Naive thymus-derived CD8-positive, alpha-beta T cell (primary cell): ENCODE data around the gene LPCAT4. TPM values are rescaled to one million over a fixed set of nuclear protein-coding genes. Genes with fewer than 3 reads are reported as not detected.
A peak's percentile ranks its signal among the peaks of the same experiment; 100 is the strongest.
"Not testable (repeated sequence)": the region's sequence is repeated elsewhere in the genome, so short reads cannot be mapped to it uniquely, and the experiment has no call there.

Experiments used
- ATAC-seq, 2 donors: fragments of 150-1000 bp; cut with Tn5 transposase in 1 of 2; sonication (Bioruptor Pico), chemical (Tn5 transposase) in 1 of 2; 1 replicate in 1 of 2; 2 replicates in 1 of 2; pipeline ENCODE4 v1.10.0; 2021; ENCODE audit warnings: mild to moderate bottlenecking in 2 of 2, moderate library complexity in 2 of 2
- POLR2A ChIA-PET: fragments of 350-600 bp; sonication (Branson Sonifier 250); formaldehyde crosslinking; loops from one replicate; lab custom pipeline; 2021; ENCODE audit warnings: antibody characterized with exemption; lab: Charles Lee
- DNase-seq, 10 donors: peaks; one replicate each; pipeline versions ENCODE4 v3.0.0 to v3.0.0-alpha.2; 2020 to 2022
- H3K27ac Mint-ChIP-seq, 10 donors: one replicate each; pipeline ENCODE4 v1.8.0; 2020 to 2022; ENCODE audit warnings: mild to moderate bottlenecking in 10 of 10, mixed read lengths in 10 of 10, moderate library complexity in 4 of 10, inconsistent platforms in 1 of 10
- H3K27me3 Mint-ChIP-seq, 5 donors: one replicate each; pipeline ENCODE4 v1.8.0; 2021 to 2022; ENCODE audit warnings: mixed read lengths in 5 of 5
- H3K36me3 Mint-ChIP-seq, 3 donors: one replicate each; pipeline ENCODE4 v1.8.0; 2020 to 2022; ENCODE audit warnings: mixed read lengths in 3 of 3, mild to moderate bottlenecking in 2 of 3, inconsistent platforms in 1 of 3
- H3K4me1 Mint-ChIP-seq, 4 donors: one replicate each; pipeline ENCODE4 v1.8.0; 2021 to 2022; ENCODE audit warnings: mixed read lengths in 4 of 4
- H3K4me3 Mint-ChIP-seq, 10 donors: one replicate each; pipeline ENCODE4 v1.8.0; 2020 to 2022; ENCODE audit warnings: mild to moderate bottlenecking in 10 of 10, mixed read lengths in 10 of 10, moderate library complexity in 6 of 10, inconsistent platforms in 1 of 10
- H3K9me3 Mint-ChIP-seq, 9 donors: one replicate each; pipeline ENCODE4 v1.8.0; 2020 to 2022; ENCODE audit warnings: mixed read lengths in 9 of 9, mild to moderate bottlenecking in 3 of 9, inconsistent platforms in 1 of 9, moderate library complexity in 1 of 9
- polyA plus RNA-seq, 3 donors: library from polyadenylated mRNA; unstranded; fragments of 300-500 nt; fragmentation: Illumina TruSeq; gene quantifications; one replicate each; pipeline ENCODE4 v1.2.3, GENCODE V29; 2021
- total RNA-seq, 8 experiments: library from RNA in 2 of 8; stranded (reverse) in 2 of 8; gene quantifications; one replicate each; pipeline ENCODE4 v1.2.3 and lab custom pipeline; 2021 to 2026

LPCAT4 gene
- total and polyA plus RNA-seq, 5 experiments from 2014 or later = 5.3 to 66.3 (median 10.4) TPM

DNA sequence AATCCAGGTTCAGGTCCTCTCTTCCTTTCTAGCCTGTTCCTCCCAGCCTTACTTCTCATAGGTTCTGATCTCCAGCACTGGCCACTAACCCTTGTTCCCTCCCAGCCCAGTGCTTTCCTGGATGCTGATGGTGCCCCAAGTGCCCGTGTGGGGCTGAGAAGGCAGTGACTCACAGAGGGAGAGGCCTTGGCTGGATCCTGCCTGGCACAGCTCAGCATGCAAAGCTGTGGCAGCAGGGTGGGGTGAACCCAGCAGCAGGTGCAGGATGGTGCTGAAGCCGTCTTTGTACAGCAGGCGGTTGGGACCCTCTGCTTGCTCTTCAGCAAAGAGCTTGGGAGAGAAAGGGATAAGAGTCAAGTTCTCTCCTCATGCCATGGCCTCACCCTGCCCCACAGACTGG lies 7.6 kb downstream of the LPCAT4 start:
- POLR2A ChIA-PET = no interaction called here

GRCh38 chr15:34358948-34359347 lies 8.0 kb downstream of the LPCAT4 start:
- POLR2A ChIA-PET = no interaction called here
- peak overlapping the region in 2 of 10 donors; percentile 17 to 64 for H3K27ac Mint-ChIP-seq
- H3K36me3 Mint-ChIP-seq = peaks cover 0 to 66% (median 0%) of the 10 kb centered on the region in 3 donors
- no peak for DNase-seq
- no peak overlapping the region for H3K4me3 Mint-ChIP-seq
- ATAC-seq = no peak
- peaks cover 0 to 4% (median 0%) of the 10 kb centered on the region in 4 donors for H3K4me1 Mint-ChIP-seq
- H3K27me3 Mint-ChIP-seq = no peaks in the 10 kb centered on the region
- no peaks in the 10 kb centered on the region for H3K9me3 Mint-ChIP-seq

More for the DNA sequence above, 7.6 kb downstream of the LPCAT4 start:
- ATAC-seq = no peak
- Mint-ChIP-seq H3K36me3 (peaks cover 0 to 66% (median 0%) of the 10 kb centered on the region in 3 donors), H3K9me3 (no peaks in the 10 kb centered on the region), H3K27ac (peak overlapping the region in 4 of 10 donors; percentile 17 to 64 (median 44)), H3K4me1 (peaks cover 0 to 4% (median 0%) of the 10 kb centered on the region in 4 donors), H3K4me3 (no peak overlapping the region), H3K27me3 (no peaks in the 10 kb centered on the region)
- DNase-seq = no peak

GRCh38 chr15:34358367-34358766 lies 8.6 kb downstream of the LPCAT4 start:
- ATAC-seq = no peak
- Mint-ChIP-seq H3K27me3 (no peaks in the 10 kb centered on the region), H3K9me3 (no peaks in the 10 kb centered on the region), H3K27ac (peak overlapping the region in 1 of 10 donors; percentile 81), H3K36me3 (peaks cover 0 to 64% (median 0%) of the 10 kb centered on the region in 3 donors), H3K4me3 (peak overlapping the region in 1 of 10 donors; percentile 51), H3K4me1 (peaks cover 0 to 4% (median 0%) of the 10 kb centered on the region in 4 donors)
- no peak for DNase-seq
- POLR2A ChIA-PET = no interaction called here

GRCh38 chr15:34357653-34358052 lies 9.3 kb downstream of the LPCAT4 start:
- POLR2A ChIA-PET = interaction anchor here (0.6 kb wide), 1 partner anchor 205 kb away, joined by 3 read pairs; no protein-coding TSS in a partner anchor
- DNase-seq (no peak), ATAC-seq (no peak)
- no peak overlapping the region for H3K4me3 Mint-ChIP-seq
- H3K4me1 Mint-ChIP-seq = no peaks in the 10 kb centered on the region
- peaks cover 0 to 58% (median 0%) of the 10 kb centered on the region in 3 donors for H3K36me3 Mint-ChIP-seq
- peak overlapping the region in 2 of 10 donors; percentile 24 to 65 for H3K27ac Mint-ChIP-seq
- H3K27me3 Mint-ChIP-seq = no peaks in the 10 kb centered on the region
- H3K9me3 Mint-ChIP-seq = no peaks in the 10 kb centered on the region

- H3K4me1 Mint-ChIP-seq = no peaks in the 10 kb centered on the region
- no peak for ATAC-seq
- H3K36me3 Mint-ChIP-seq = peaks cover 0 to 34% (median 0%) of the 10 kb centered on the region in 3 donors
- POLR2A ChIA-PET = interaction anchor here (0.7 kb wide), 1 partner anchor 12 kb away, joined by 3 read pairs; the partner anchor contains the start of gene LPCAT4
- H3K9me3 Mint-ChIP-seq = no peaks in the 10 kb centered on the region
- H3K27ac Mint-ChIP-seq = peak overlapping the region in 2 of 10 donors; percentile 29 to 36
- H3K4me3 Mint-ChIP-seq = no peak overlapping the region
- no peak for DNase-seq
- no peaks in the 10 kb centered on the region for H3K27me3 Mint-ChIP-seq
Observed at GRCh38 chr15:34355241-34355640, 11.8 kb downstream of the LPCAT4 start.

- ATAC-seq (no peak), DNase-seq (no peak)
- peak overlapping the region in 1 of 10 donors; percentile 46 for H3K27ac Mint-ChIP-seq
- no peaks in the 10 kb centered on the region for H3K9me3 Mint-ChIP-seq
- no peak overlapping the region for H3K4me3 Mint-ChIP-seq
- H3K27me3 Mint-ChIP-seq = no peaks in the 10 kb centered on the region
- POLR2A ChIA-PET = interaction anchor here (0.6 kb wide), 1 partner anchor 17 kb away, joined by 3 read pairs; the partner anchor contains the start of gene SLC12A6
- H3K36me3 Mint-ChIP-seq = peaks cover 0 to 26% (median 0%) of the 10 kb centered on the region in 3 donors
- no peaks in the 10 kb centered on the region for H3K4me1 Mint-ChIP-seq
Observed at GRCh38 chr15:34354286-34354685, 12.7 kb downstream of the LPCAT4 start.

DNA sequence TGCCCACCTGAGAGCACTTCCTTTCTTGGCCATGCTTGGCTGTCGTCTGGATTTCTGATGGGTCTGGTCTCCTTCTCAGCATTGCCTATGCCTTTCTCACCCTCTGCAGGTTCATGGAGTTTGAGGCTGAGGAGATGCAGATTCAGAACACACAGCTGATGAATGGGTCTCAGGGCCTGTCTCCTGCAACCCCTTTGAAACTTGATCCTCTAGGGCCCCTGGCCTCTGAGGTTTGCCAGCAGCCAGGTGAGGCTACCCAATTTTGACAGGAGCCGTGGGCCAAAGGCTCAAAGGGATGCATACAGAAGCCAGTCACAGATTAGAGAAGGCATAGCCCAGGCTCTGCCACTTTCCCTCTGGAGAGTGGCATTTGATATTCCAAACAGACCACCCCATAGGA lies 13.4 kb downstream of the LPCAT4 start:
- no peaks in the 10 kb centered on the region for H3K9me3 Mint-ChIP-seq
- H3K4me1 Mint-ChIP-seq = no peaks in the 10 kb centered on the region
- no peak for DNase-seq
- H3K27me3 Mint-ChIP-seq = no peaks in the 10 kb centered on the region
- peak overlapping the region in 1 of 10 donors; percentile 43 for H3K27ac Mint-ChIP-seq
- no peak for ATAC-seq
- no peak overlapping the region for H3K4me3 Mint-ChIP-seq
- POLR2A ChIA-PET = no interaction called here
- H3K36me3 Mint-ChIP-seq = peaks cover 0 to 21% (median 0%) of the 10 kb centered on the region in 3 donors

DNA sequence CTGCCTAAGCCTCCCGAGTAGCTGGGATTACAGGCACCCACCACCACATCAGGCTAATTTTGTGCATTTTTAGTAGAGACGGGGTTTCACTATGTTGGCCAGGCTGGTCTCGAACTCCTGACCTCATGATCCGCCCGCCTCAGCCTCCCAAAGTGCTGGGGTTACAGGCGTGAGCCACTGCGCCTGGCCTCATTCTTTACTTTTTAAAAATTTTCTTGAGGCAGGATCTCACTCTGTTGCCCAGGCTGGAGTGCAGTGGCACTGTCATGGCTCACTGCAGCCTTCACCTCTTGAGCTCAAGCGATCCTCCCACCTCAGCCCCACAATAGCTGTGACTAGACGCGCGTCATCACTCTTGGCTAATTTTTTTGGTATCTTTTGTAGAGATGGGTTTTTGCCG lies 14.0 kb downstream of the LPCAT4 start:
- peaks cover 0 to 16% (median 0%) of the 10 kb centered on the region in 3 donors for H3K36me3 Mint-ChIP-seq
- H3K27ac Mint-ChIP-seq = not testable (repeated sequence)

GRCh38 chr15:34349769-34350168 lies 17.2 kb downstream of the LPCAT4 start:
- H3K36me3 Mint-ChIP-seq = no peaks in the 10 kb centered on the region
- no peaks in the 10 kb centered on the region for H3K9me3 Mint-ChIP-seq
- POLR2A ChIA-PET = no interaction called here
- H3K4me1 Mint-ChIP-seq = no peaks in the 10 kb centered on the region
- no peaks in the 10 kb centered on the region for H3K27me3 Mint-ChIP-seq
- ATAC-seq (no peak), DNase-seq (no peak)
- no peak overlapping the region for H3K4me3 Mint-ChIP-seq
- peak overlapping the region in 1 of 10 donors; percentile 38 for H3K27ac Mint-ChIP-seq

More for the DNA sequence above, 14.0 kb downstream of the LPCAT4 start:
- not testable (repeated sequence) for H3K4me3 Mint-ChIP-seq, ATAC-seq, H3K27me3 Mint-ChIP-seq, H3K9me3 Mint-ChIP-seq, H3K4me1 Mint-ChIP-seq, DNase-seq
- POLR2A ChIA-PET = interaction anchor here (0.7 kb wide), 1 partner anchor 251 kb away, joined by 4 read pairs; the partner anchor contains the start of gene EMC7

- POLR2A ChIA-PET = no interaction called here
- no peaks in the 10 kb centered on the region for H3K36me3 Mint-ChIP-seq
- H3K9me3 Mint-ChIP-seq = no peaks in the 10 kb centered on the region
- DNase-seq (no peak), ATAC-seq (no peak)
- H3K27ac Mint-ChIP-seq = no peak overlapping the region
- H3K4me3 Mint-ChIP-seq = no peak overlapping the region
- H3K4me1 Mint-ChIP-seq = no peaks in the 10 kb centered on the region
- no peaks in the 10 kb centered on the region for H3K27me3 Mint-ChIP-seq
Observed at GRCh38 chr15:34348735-34349300, 18.2 kb downstream of the LPCAT4 start.

- POLR2A ChIA-PET = no interaction called here
- Mint-ChIP-seq H3K4me1 (no peaks in the 10 kb centered on the region), H3K9me3 (no peaks in the 10 kb centered on the region), H3K27me3 (no peaks in the 10 kb centered on the region), H3K4me3 (no peak overlapping the region), H3K36me3 (no peaks in the 10 kb centered on the region), H3K27ac (peak overlapping the region in 1 of 10 donors; percentile 60)
- no peak for ATAC-seq
- no peak for DNase-seq
Observed at GRCh38 chr15:34347951-34348638, 18.9 kb downstream of the LPCAT4 start.

- Mint-ChIP-seq H3K27ac (peak within 1 kb of the TSS in 8 of 10 donors; percentile 12 to 90 (median 84)), H3K9me3 (no peaks in the 10 kb centered on the region), H3K27me3 (no peaks in the 10 kb centered on the region), H3K36me3 (peaks cover 5 to 27% (median 7%) of the 10 kb centered on the region in 3 donors), H3K4me3 (no peak within 1 kb of the TSS), H3K4me1 (peaks cover 6 to 30% (median 27%) of the 10 kb centered on the region in 4 donors)
- peak; percentile 85 to 87 for ATAC-seq
- POLR2A ChIA-PET = interaction anchor here (0.7 to 1.9 kb wide), 16 partner anchors 9 to 645 kb away, joined by 3 to 48 read pairs (median 4); partner anchors contain the start of genes EMC4, EMC7, KATNBL1 and LPCAT4
- DNase-seq = peak; percentile 84 to 95 (median 93)
Observed at GRCh38 chr15:34342737-34343575, 24.0 kb downstream of the LPCAT4 start, which contains the start of the genes NOP10 and NUTM1. Gene NOP10 (minus strand): TSS chr15:34343136. CDS start chr15:34343073, 63 bp downstream. Gene NUTM1 (plus strand): TSS chr15:34343315. CDS start chr15:34343697, 382 bp downstream.
